Panc1 (cell line): ENCODE data around the gene ALG5.

ENCODE experiments used
- POLR2AphosphoS5 ChIP-seq: IDR thresholded peaks from 2 replicates; pipeline ENCODE4 v1.6.1; 2012; ENCODE audit warnings: mild to moderate bottlenecking, low read depth, low read length, moderate library complexity
- SIN3A ChIP-seq: IDR thresholded peaks from 2 replicates; pipeline ENCODE4 v1.6.1; 2012; ENCODE audit warnings: low read depth, mild to moderate bottlenecking, low read length, moderate library complexity, borderline replicate concordance; ENCODE audit not compliant: insufficient read depth
- TCF7L2 ChIP-seq: IDR thresholded peaks from 2 replicates; pipeline ENCODE4 v1.6.1; 2011; ENCODE audit warnings: mild to moderate bottlenecking, low read depth, low read length, inconsistent platforms
- TF ChIP-seq, protein P1 (sequence below), 2 experiments: IDR thresholded peaks; 2 replicates each; pipeline ENCODE4 v1.6.1; 2011 to 2012; ENCODE audit warnings: low read depth in 2 of 2, control low read depth in 1 of 2, low read length in 1 of 2, mild to moderate bottlenecking in 1 of 2, moderate library complexity in 1 of 2; ENCODE audit not compliant: insufficient read depth in 1 of 2
- TF ChIP-seq, protein P2 (sequence below): fragments of 450-650 bp; IDR thresholded peaks from 2 replicates; pipeline ENCODE4 v1.5.1; 2017; ENCODE audit warnings: mild to moderate bottlenecking

DNA sequence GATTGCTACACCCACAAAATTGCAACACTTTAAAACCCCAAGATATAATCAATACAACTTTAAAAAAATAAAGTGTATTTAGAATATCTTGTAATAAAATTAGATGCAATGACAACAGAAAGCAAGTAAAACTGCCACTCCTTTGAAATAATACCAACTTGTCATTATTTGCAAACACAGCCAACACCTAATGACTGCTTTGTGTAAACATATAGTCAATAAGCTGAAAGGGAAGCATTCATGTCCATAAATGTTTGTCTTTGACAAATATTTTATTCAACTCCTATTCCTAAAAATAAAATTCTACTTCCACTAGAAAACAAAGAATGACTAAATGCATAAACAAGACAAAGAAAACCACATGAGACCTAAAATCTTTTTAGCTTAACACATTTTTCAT, 85.7 kb downstream of the ALG5 start:
- no peak for TF ChIP-seq POLR2AphosphoS5
- TF ChIP-seq, protein P1, sequence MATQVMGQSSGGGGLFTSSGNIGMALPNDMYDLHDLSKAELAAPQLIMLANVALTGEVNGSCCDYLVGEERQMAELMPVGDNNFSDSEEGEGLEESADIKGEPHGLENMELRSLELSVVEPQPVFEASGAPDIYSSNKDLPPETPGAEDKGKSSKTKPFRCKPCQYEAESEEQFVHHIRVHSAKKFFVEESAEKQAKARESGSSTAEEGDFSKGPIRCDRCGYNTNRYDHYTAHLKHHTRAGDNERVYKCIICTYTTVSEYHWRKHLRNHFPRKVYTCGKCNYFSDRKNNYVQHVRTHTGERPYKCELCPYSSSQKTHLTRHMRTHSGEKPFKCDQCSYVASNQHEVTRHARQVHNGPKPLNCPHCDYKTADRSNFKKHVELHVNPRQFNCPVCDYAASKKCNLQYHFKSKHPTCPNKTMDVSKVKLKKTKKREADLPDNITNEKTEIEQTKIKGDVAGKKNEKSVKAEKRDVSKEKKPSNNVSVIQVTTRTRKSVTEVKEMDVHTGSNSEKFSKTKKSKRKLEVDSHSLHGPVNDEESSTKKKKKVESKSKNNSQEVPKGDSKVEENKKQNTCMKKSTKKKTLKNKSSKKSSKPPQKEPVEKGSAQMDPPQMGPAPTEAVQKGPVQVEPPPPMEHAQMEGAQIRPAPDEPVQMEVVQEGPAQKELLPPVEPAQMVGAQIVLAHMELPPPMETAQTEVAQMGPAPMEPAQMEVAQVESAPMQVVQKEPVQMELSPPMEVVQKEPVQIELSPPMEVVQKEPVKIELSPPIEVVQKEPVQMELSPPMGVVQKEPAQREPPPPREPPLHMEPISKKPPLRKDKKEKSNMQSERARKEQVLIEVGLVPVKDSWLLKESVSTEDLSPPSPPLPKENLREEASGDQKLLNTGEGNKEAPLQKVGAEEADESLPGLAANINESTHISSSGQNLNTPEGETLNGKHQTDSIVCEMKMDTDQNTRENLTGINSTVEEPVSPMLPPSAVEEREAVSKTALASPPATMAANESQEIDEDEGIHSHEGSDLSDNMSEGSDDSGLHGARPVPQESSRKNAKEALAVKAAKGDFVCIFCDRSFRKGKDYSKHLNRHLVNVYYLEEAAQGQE (IDR thresholded peaks at IDR 0.05; ENCODE audit: insufficient read depth in 1 of 2, low read depth in 2 of 2, low read length in 1 of 2), result no peak
- TF ChIP-seq, protein P2, sequence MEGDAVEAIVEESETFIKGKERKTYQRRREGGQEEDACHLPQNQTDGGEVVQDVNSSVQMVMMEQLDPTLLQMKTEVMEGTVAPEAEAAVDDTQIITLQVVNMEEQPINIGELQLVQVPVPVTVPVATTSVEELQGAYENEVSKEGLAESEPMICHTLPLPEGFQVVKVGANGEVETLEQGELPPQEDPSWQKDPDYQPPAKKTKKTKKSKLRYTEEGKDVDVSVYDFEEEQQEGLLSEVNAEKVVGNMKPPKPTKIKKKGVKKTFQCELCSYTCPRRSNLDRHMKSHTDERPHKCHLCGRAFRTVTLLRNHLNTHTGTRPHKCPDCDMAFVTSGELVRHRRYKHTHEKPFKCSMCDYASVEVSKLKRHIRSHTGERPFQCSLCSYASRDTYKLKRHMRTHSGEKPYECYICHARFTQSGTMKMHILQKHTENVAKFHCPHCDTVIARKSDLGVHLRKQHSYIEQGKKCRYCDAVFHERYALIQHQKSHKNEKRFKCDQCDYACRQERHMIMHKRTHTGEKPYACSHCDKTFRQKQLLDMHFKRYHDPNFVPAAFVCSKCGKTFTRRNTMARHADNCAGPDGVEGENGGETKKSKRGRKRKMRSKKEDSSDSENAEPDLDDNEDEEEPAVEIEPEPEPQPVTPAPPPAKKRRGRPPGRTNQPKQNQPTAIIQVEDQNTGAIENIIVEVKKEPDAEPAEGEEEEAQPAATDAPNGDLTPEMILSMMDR, result no peak
- no peak for TF ChIP-seq TCF7L2
- TF ChIP-seq SIN3A, result no peak
